Heart left ventricle (tissue), 16 donors: ENCODE measurements around the gene RNASE13. TPM values are rescaled to one million over a fixed set of nuclear protein-coding genes. Genes with fewer than 3 reads are reported as not detected.

Experiments used
- ATAC-seq, 4 donors: fragments of 200-7000 bp; cut with Tn5 transposase; one replicate each; pipeline ENCODE4 v1.9.1; 2020 to 2022; ENCODE audit warnings: moderate library complexity in 4 of 4, mild to moderate bottlenecking in 3 of 4, moderate number of reproducible peaks in 1 of 4
- DNase-seq, 5 donors: peaks; one replicate each; pipeline ENCODE4 v3.0.0-alpha.2; 2020
- H3K27ac ChIP-seq, 12 donors: fragments of 200-600 bp; sonication (generic) in 4 of 12; one replicate each; pipeline versions ENCODE4 v1.5.0 to v1.8.0; 2016 to 2022; ENCODE audit warnings: mild to moderate bottlenecking in 2 of 12
- H3K27me3 ChIP-seq, 9 donors: fragments of 200-600 bp; sonication (generic) in 2 of 9; one replicate each; pipeline versions ENCODE4 v1.5.1 to v1.8.0; 2016 to 2022; ENCODE audit warnings: mild to moderate bottlenecking in 3 of 9
- H3K36me3 ChIP-seq, 9 donors: fragments of 200-600 bp; sonication (generic) in 2 of 9; one replicate each; pipeline versions ENCODE4 v1.5.0 to v1.8.0; 2018 to 2022; ENCODE audit warnings: mild to moderate bottlenecking in 2 of 9
- H3K4me1 ChIP-seq, 12 donors: fragments of 200-600 bp; sonication (generic) in 4 of 12; one replicate each; pipeline versions ENCODE4 v1.5.0 to v1.8.0; 2016 to 2022; ENCODE audit warnings: mild to moderate bottlenecking in 3 of 12
- H3K4me3 ChIP-seq, 12 donors: fragments of 200-600 bp; sonication (generic) in 4 of 12; one replicate each; pipeline versions ENCODE4 v1.5.0 to v1.8.0; 2017 to 2022; ENCODE audit warnings: mild to moderate bottlenecking in 9 of 12, moderate library complexity in 4 of 12
- H3K9me3 ChIP-seq, 12 donors: fragments of 200-600 bp; sonication (generic) in 4 of 12; one replicate each; pipeline versions ENCODE4 v1.5.0 to v1.8.0; 2016 to 2022; ENCODE audit warnings: mild to moderate bottlenecking in 1 of 12
- CTCF ChIP-seq, 12 donors: fragments of 200-600 bp; sonication (generic) in 4 of 12; IDR thresholded peaks; one replicate each; pipeline versions ENCODE4 v1.5.0 to v1.8.0; 2018 to 2022; ENCODE audit warnings: antibody characterized with exemption in 12 of 12, mild to moderate bottlenecking in 5 of 12
- POLR2A ChIP-seq, 2 donors: fragments of 450-650 bp; IDR thresholded peaks; one replicate each; pipeline ENCODE4 v1.6.1; 2017; ENCODE audit warnings: antibody characterized with exemption in 2 of 2, mild to moderate bottlenecking in 2 of 2, moderate library complexity in 2 of 2
- WGBS, 4 donors: extraction: QIAGEN DNeasy Blood & Tissue Kit in 2 of 4; methylation state at CpG; one replicate each; pipeline versions ENCODE4 v1.1.5 to v1.1.7; 2013 to 2018; 5-methylcytosine and 5-hydroxymethylcytosine counted together
- intact Hi-C, 10 donors: fragments of 100-400 bp; cut with DNase I; formaldehyde crosslinking; loops; one replicate each; pipeline versions ENCODE4 v1.11.1 to v1.14.2; 2022
- polyA plus RNA-seq, 2 donors: library from polyadenylated mRNA; stranded (reverse); fragments of 200-250 nt; gene quantifications; one replicate each; pipeline ENCODE4 v1.2.3, GENCODE V29; 2013
- total RNA-seq, 9 donors: library from RNA; depleted of rRNA in 2 of 9; stranded (reverse); fragments of >200 nt in 2 of 9; fragmentation: NEBNext Ultra II Directional in 3 of 9; extraction: Animal tissue kit (Norgen Biotek cat#: 25700) in 3 of 9; gene quantifications; one replicate each; pipeline versions ENCODE4 v1.1.0 to v1.2.4, GENCODE V29; 2016 to 2023
- donor health status: ischemic (EF 13 %, LVEDD 7.1; RV severe dilation, severe dysfunction).
- donor health status: healthy with polysubstance abuse.
- donor health status: DM: no; HTN: yes; CAD: no.
- donor health status: DM: no; HTN: no; CAD: no.
- donor health status: ischemic (EF 25% LVEDD 6.9; RV normal size, moderate dysfunction).
- donor health status: ischemic (EF 25% LVEDD 5.7; RV mildly dilated, moderate dysfunction).
- donor health status: healthy.
- donor health status: DM: yes; HTN: yes; CAD: no.
- donor health status: ischemic (EF 35%, LVEDD 5.7; RV mildly dilated, moderate dysfunction).
- donor health status: nonischemic (EF 11% LVEDD 7.7; RV severe dilation, severe dysfunction).
- donor health status: DM: yes; HTN: yes; CAD: no.
- donor health status: PGD.
- donor health status: ischemic (EF 29% LVEDD 5.4; RV normal size, mild dysfunction).
- donor health status: nonischemic (EF 23%, LVEDD 6.1; RV moderate dilation, normal function).

The RNASE13 gene
- total and polyA plus RNA-seq, 11 donors = not detected

GRCh38 chr14:20997564-20997963 is 37.0 kb downstream of the RNASE13 start:
- DNase-seq (no peak), ATAC-seq (no peak)
- TF ChIP-seq POLR2A (IDR thresholded peaks at IDR 0.05) (no peak), CTCF (IDR thresholded peaks at IDR 0.05) (no peak)
- Histone ChIP-seq H3K9me3 (no peaks in the 10 kb centered on the region), H3K4me3 (no peak overlapping the region), H3K27ac (no peak overlapping the region), H3K27me3 (no peaks in the 10 kb centered on the region), H3K4me1 (peaks cover 0 to 4% (median 0%) of the 10 kb centered on the region in 12 donors), H3K36me3 (peaks cover 0 to 54% (median 48%) of the 10 kb centered on the region in 9 donors)
- intact Hi-C loops = no loop called here
- 72 to 83% (median 78%) methylated on average over 6 of the region's 6 CpGs for WGBS, 4 donors

GRCh38 chr14:20997115-20997514 is 37.5 kb downstream of the RNASE13 start:
- Histone ChIP-seq H3K9me3 (no peaks in the 10 kb centered on the region), H3K36me3 (peaks cover 0 to 59% (median 52%) of the 10 kb centered on the region in 9 donors), H3K27me3 (no peaks in the 10 kb centered on the region), H3K27ac (no peak overlapping the region), H3K4me3 (no peak overlapping the region), H3K4me1 (peaks cover 0 to 4% (median 0%) of the 10 kb centered on the region in 12 donors)
- ATAC-seq (no peak), DNase-seq (no peak)
- 61 to 80% (median 74%) methylated on average over 4 of the region's 4 CpGs for WGBS, 4 donors
- intact Hi-C loops = no loop called here
- TF ChIP-seq POLR2A (IDR thresholded peaks at IDR 0.05) = no peak

- no peak for ATAC-seq
- intact Hi-C loops = no loop called here
- 84 to 86% (median 84%) methylated on average over 12 to 14 of the region's 14 CpGs for WGBS, 4 donors
Observed at GRCh38 chr14:20996521-20996920, 38.1 kb downstream of the RNASE13 start.

GRCh38 chr14:20989787-20990600 is 44.6 kb downstream of the RNASE13 start, which contains the start of gene METTL17:
TSS of gene METTL17 (plus strand) at chr14:20989980. CDS start at chr14:20990003, 23 bp downstream.
- no peaks in the 10 kb centered on the region for H3K9me3 ChIP-seq
- intact Hi-C loops = no loop called here
- DNase-seq (peak; percentile 90 to 95 (median 92)), ATAC-seq (peak; percentile 95 to 97 (median 96))
- 0 to 1% (median 0%) methylated on average over 40 to 42 of the region's 42 CpGs for WGBS, 4 donors
- peaks cover 0 to 40% (median 32%) of the 10 kb centered on the region in 9 donors for H3K36me3 ChIP-seq
- H3K27ac ChIP-seq = peak within 1 kb of the TSS; percentile 73 to 91 (median 81)
- peak in 1 of 2 donors; percentile 66 for TF ChIP-seq POLR2A (IDR thresholded peaks at IDR 0.05)
- TF ChIP-seq CTCF (IDR thresholded peaks at IDR 0.05) = peak in 3 of 12 donors; percentile 19 to 37 (median 28)
- H3K4me3 ChIP-seq = peak within 1 kb of the TSS; percentile 71 to 97 (median 84)
- no peaks in the 10 kb centered on the region for H3K27me3 ChIP-seq
- peaks cover 3 to 47% (median 22%) of the 10 kb centered on the region in 12 donors for H3K4me1 ChIP-seq

More at GRCh38 chr14:20996521-20996920, 38.1 kb downstream of the RNASE13 start:
- no peaks in the 10 kb centered on the region for H3K9me3 ChIP-seq
- no peak for TF ChIP-seq CTCF (IDR thresholded peaks at IDR 0.05)
- no peak for TF ChIP-seq POLR2A (IDR thresholded peaks at IDR 0.05)
- H3K27me3 ChIP-seq = no peaks in the 10 kb centered on the region
- peaks cover 0 to 9% (median 3%) of the 10 kb centered on the region in 12 donors for H3K4me1 ChIP-seq
- no peak overlapping the region for H3K4me3 ChIP-seq
- peaks cover 0 to 65% (median 58%) of the 10 kb centered on the region in 9 donors for H3K36me3 ChIP-seq
- no peak overlapping the region for H3K27ac ChIP-seq
- no peak for DNase-seq
